ENCODE data around the gene FREM2. TPM values are rescaled to one million over a fixed set of nuclear protein-coding genes. Genes with fewer than 3 reads are reported as not detected.
A peak's percentile ranks its signal among the peaks of the same experiment; 100 is the strongest.

Gene FREM2
- 46.6 and 47.8 TPM in 2 replicates for polyA plus RNA-seq (2013)

- no CpG with 5 or more reads among the region's 40 CpGs for WGBS (ENCODE audit: extremely low coverage, insufficient coverage, insufficient read length)
- Histone ChIP-seq H3K4me2 (ENCODE audit: low read length) (peak within 1 kb of the TSS; percentile 77), H4K8ac (ENCODE audit: low read depth, low read length) (peak within 1 kb of the TSS; percentile 51), H3K23ac (ENCODE audit: low read length) (no peak within 1 kb of the TSS), H2BK5ac (ENCODE audit: low read depth, low read length, poor library complexity) (peak within 1 kb of the TSS; percentile 89), H3K14ac (ENCODE audit: low read length) (peak within 1 kb of the TSS; percentile 90), H4K91ac (ENCODE audit: low read depth, low read length) (peak within 1 kb of the TSS; percentile 90), H3K4ac (ENCODE audit: low read depth, low read length) (peak within 1 kb of the TSS; percentile 9), H3K79me1 (ENCODE audit: low read length) (peaks cover 20% of the 10 kb centered on the region), H2AFZ (ENCODE audit: insufficient read depth, low read length, poor library complexity) (peak within 1 kb of the TSS; percentile 56), H3K9me3 (ENCODE audit: insufficient read depth, low read depth, low read length) (peaks cover 13% of the 10 kb centered on the region), H2BK120ac (ENCODE audit: insufficient read depth, low read length, poor library complexity) (peak within 1 kb of the TSS; percentile 93), H3K4me1 (ENCODE audit: control insufficient read depth in 1 of 2, insufficient read depth in 2 of 2, low read length in 2 of 2) (peaks cover 17 to 18% of the 10 kb centered on the region in 2 experiments), H3K79me2 (ENCODE audit: control insufficient read depth, insufficient read depth, low read length, poor library complexity) (peaks cover 26% of the 10 kb centered on the region), H3K36me3 (ENCODE audit: control insufficient read depth in 1 of 2, insufficient read depth in 2 of 2, low read length in 2 of 2) (peaks cover 21 to 30% of the 10 kb centered on the region in 2 experiments), H3K9ac (ENCODE audit: low read length) (peak within 1 kb of the TSS; percentile 79), H2BK12ac (ENCODE audit: low read length) (peak within 1 kb of the TSS; percentile 63), H2AK5ac (ENCODE audit: low read length) (peak within 1 kb of the TSS; percentile 15), H3K27me3 (ENCODE audit: insufficient read depth, low read length) (no peaks in the 10 kb centered on the region), H3K4me3 (ENCODE audit: low read depth, low read length) (peak within 1 kb of the TSS; percentile 90), H4K12ac (ENCODE audit: low read depth, low read length) (peak within 1 kb of the TSS; percentile 27), H3K27ac (ENCODE audit: low read depth, low read length) (peak within 1 kb of the TSS; percentile 94), H3K18ac (ENCODE audit: low read length) (peak within 1 kb of the TSS; percentile 87)
- peak; percentile 46 to 60 for DNase-seq
Observed at GRCh38 chr13:38686577-38687245, at the start of gene FREM2. FREM2 (plus strand) TSS chr13:38687077; CDS start chr13:38687345, 268 bp downstream.

- Histone ChIP-seq H3K79me2 (ENCODE audit: control insufficient read depth, insufficient read depth, low read length, poor library complexity) (no peaks in the 10 kb centered on the region), H3K9ac (ENCODE audit: low read length) (no peak overlapping the region), H2BK5ac (ENCODE audit: low read depth, low read length, poor library complexity) (no peak overlapping the region), H3K23ac (ENCODE audit: low read length) (no peak overlapping the region), H2BK120ac (ENCODE audit: insufficient read depth, low read length, poor library complexity) (no peak overlapping the region), H3K4me1 (ENCODE audit: control insufficient read depth in 1 of 2, insufficient read depth in 2 of 2, low read length in 2 of 2) (no peaks in the 10 kb centered on the region), H3K4me3 (ENCODE audit: low read depth, low read length) (no peak overlapping the region), H3K79me1 (ENCODE audit: low read length) (peaks cover 5% of the 10 kb centered on the region), H3K4me2 (ENCODE audit: low read length) (no peak overlapping the region), H4K12ac (ENCODE audit: low read depth, low read length) (no peak overlapping the region), H4K8ac (ENCODE audit: low read depth, low read length) (no peak overlapping the region), H3K18ac (ENCODE audit: low read length) (no peak overlapping the region), H3K27me3 (ENCODE audit: insufficient read depth, low read length) (no peaks in the 10 kb centered on the region), H3K36me3 (ENCODE audit: control insufficient read depth in 1 of 2, insufficient read depth in 2 of 2, low read length in 2 of 2) (no peaks in the 10 kb centered on the region), H2AK5ac (ENCODE audit: low read length) (no peak overlapping the region), H2AFZ (ENCODE audit: insufficient read depth, low read length, poor library complexity) (no peak overlapping the region), H3K9me3 (ENCODE audit: insufficient read depth, low read depth, low read length) (no peaks in the 10 kb centered on the region), H4K91ac (ENCODE audit: low read depth, low read length) (no peak overlapping the region), H3K4ac (ENCODE audit: low read depth, low read length) (no peak overlapping the region), H3K14ac (ENCODE audit: low read length) (no peak overlapping the region), H3K27ac (ENCODE audit: low read depth, low read length) (no peak overlapping the region), H2BK12ac (ENCODE audit: low read length) (no peak overlapping the region)
- WGBS (ENCODE audit: extremely low coverage, insufficient coverage, insufficient read length), result no CpG with 5 or more reads among the region's 3 CpGs
- no peak for DNase-seq
Observed at GRCh38 chr13:38637576-38637975, 49.3 kb upstream of the FREM2 start.

GRCh38 chr13:38641164-38641948, 45.5 kb upstream of the FREM2 start:
- Histone ChIP-seq H2BK120ac (ENCODE audit: insufficient read depth, low read length, poor library complexity) (no peak overlapping the region), H3K27ac (ENCODE audit: low read depth, low read length) (no peak overlapping the region)
- WGBS (ENCODE audit: extremely low coverage, insufficient coverage, insufficient read length), result no CpG with 5 or more reads among the region's 5 CpGs

GRCh38 chr13:38647312-38647711, 39.6 kb upstream of the FREM2 start:
- Histone ChIP-seq H3K4ac (ENCODE audit: low read depth, low read length) (no peak overlapping the region), H2BK5ac (ENCODE audit: low read depth, low read length, poor library complexity) (no peak overlapping the region), H3K4me1 (ENCODE audit: control insufficient read depth in 1 of 2, insufficient read depth in 2 of 2, low read length in 2 of 2) (no peaks in the 10 kb centered on the region), H3K27ac (ENCODE audit: low read depth, low read length) (no peak overlapping the region), H3K79me2 (ENCODE audit: control insufficient read depth, insufficient read depth, low read length, poor library complexity) (no peaks in the 10 kb centered on the region), H3K36me3 (ENCODE audit: control insufficient read depth in 1 of 2, insufficient read depth in 2 of 2, low read length in 2 of 2) (no peaks in the 10 kb centered on the region), H2BK12ac (ENCODE audit: low read length) (no peak overlapping the region), H4K8ac (ENCODE audit: low read depth, low read length) (no peak overlapping the region), H3K14ac (ENCODE audit: low read length) (no peak overlapping the region), H4K91ac (ENCODE audit: low read depth, low read length) (no peak overlapping the region), H2AFZ (ENCODE audit: insufficient read depth, low read length, poor library complexity) (no peak overlapping the region), H2AK5ac (ENCODE audit: low read length) (no peak overlapping the region), H2BK120ac (ENCODE audit: insufficient read depth, low read length, poor library complexity) (no peak overlapping the region), H3K4me3 (ENCODE audit: low read depth, low read length) (no peak overlapping the region), H3K9me3 (ENCODE audit: insufficient read depth, low read depth, low read length) (no peaks in the 10 kb centered on the region), H3K18ac (ENCODE audit: low read length) (no peak overlapping the region), H4K12ac (ENCODE audit: low read depth, low read length) (no peak overlapping the region), H3K23ac (ENCODE audit: low read length) (no peak overlapping the region), H3K79me1 (ENCODE audit: low read length) (no peaks in the 10 kb centered on the region), H3K9ac (ENCODE audit: low read length) (no peak overlapping the region), H3K4me2 (ENCODE audit: low read length) (no peak overlapping the region), H3K27me3 (ENCODE audit: insufficient read depth, low read length) (no peaks in the 10 kb centered on the region)
- no peak for DNase-seq
- WGBS (ENCODE audit: extremely low coverage, insufficient coverage, insufficient read length), result no CpG with 5 or more reads among the region's 1 CpG

More at GRCh38 chr13:38641164-38641948, 45.5 kb upstream of the FREM2 start:
- H2AFZ ChIP-seq (ENCODE audit: insufficient read depth, low read length, poor library complexity), result no peak overlapping the region
- no peak overlapping the region for H3K18ac ChIP-seq (ENCODE audit: low read length)
- H2BK5ac ChIP-seq (ENCODE audit: low read depth, low read length, poor library complexity), result no peak overlapping the region
- H3K4me1 ChIP-seq (ENCODE audit: control insufficient read depth in 1 of 2, insufficient read depth in 2 of 2, low read length in 2 of 2), result no peaks in the 10 kb centered on the region
- no peak overlapping the region for H2BK12ac ChIP-seq (ENCODE audit: low read length)
- H3K4ac ChIP-seq (ENCODE audit: low read depth, low read length), result no peak overlapping the region
- H3K79me2 ChIP-seq (ENCODE audit: control insufficient read depth, insufficient read depth, low read length, poor library complexity), result no peaks in the 10 kb centered on the region
- no peak overlapping the region for H3K4me2 ChIP-seq (ENCODE audit: low read length)
- H4K8ac ChIP-seq (ENCODE audit: low read depth, low read length), result no peak overlapping the region
- H3K9me3 ChIP-seq (ENCODE audit: insufficient read depth, low read depth, low read length), result no peaks in the 10 kb centered on the region
- no peak overlapping the region for H4K12ac ChIP-seq (ENCODE audit: low read depth, low read length)
- H2AK5ac ChIP-seq (ENCODE audit: low read length), result no peak overlapping the region
- peak in 1 of 2 donors; percentile 69 for DNase-seq
- no peak overlapping the region for H3K23ac ChIP-seq (ENCODE audit: low read length)
- H3K36me3 ChIP-seq (ENCODE audit: control insufficient read depth in 1 of 2, insufficient read depth in 2 of 2, low read length in 2 of 2), result no peaks in the 10 kb centered on the region
- H3K9ac ChIP-seq (ENCODE audit: low read length), result no peak overlapping the region
- H3K14ac ChIP-seq (ENCODE audit: low read length), result no peak overlapping the region
- H3K27me3 ChIP-seq (ENCODE audit: insufficient read depth, low read length), result no peaks in the 10 kb centered on the region
- no peak overlapping the region for H3K4me3 ChIP-seq (ENCODE audit: low read depth, low read length)
- H3K79me1 ChIP-seq (ENCODE audit: low read length), result no peaks in the 10 kb centered on the region
- H4K91ac ChIP-seq (ENCODE audit: low read depth, low read length), result no peak overlapping the region

All from trophoblast cell (in vitro differentiated cells and primary cell).